RWPE2 (cell line): ENCODE measurements around the gene PTPRN2.

ENCODE experiments used
- ATAC-seq: fragments of 200-7000 bp; cut with Tn5 transposase; 3 replicates; pipeline ENCODE4 v1.9.1; 2021; ENCODE audit warnings: low read depth
- DNase-seq: peaks from one replicate; pipeline ENCODE4 v3.0.0-alpha.2; 2020; ENCODE audit warnings: low spot score
- H3K27ac ChIP-seq: fragments of 450-650 bp; 2 replicates; pipeline ENCODE4 v1.5.1; 2017; ENCODE audit warnings: mild to moderate bottlenecking; ENCODE audit not compliant: poor library complexity, severe bottlenecking
- H3K27me3 ChIP-seq: fragments of 250-450 bp; sonication (Bioruptor Pico); 2 replicates; pipeline ENCODE4 v1.5.1; 2021; ENCODE audit warnings: mild to moderate bottlenecking, moderate library complexity; ENCODE audit not compliant: insufficient read depth, poor library complexity, severe bottlenecking
- H3K36me3 ChIP-seq: fragments of 250-450 bp; sonication (Bioruptor Pico); 2 replicates; pipeline ENCODE4 v1.5.1; 2020; ENCODE audit warnings: low read depth, mild to moderate bottlenecking, moderate library complexity
- H3K4me1 ChIP-seq: fragments of 250-450 bp; sonication (Bioruptor Pico); 2 replicates; pipeline ENCODE4 v1.5.1; 2021; ENCODE audit warnings: mild to moderate bottlenecking, moderate library complexity; ENCODE audit not compliant: insufficient read depth, poor library complexity, severe bottlenecking
- H3K4me3 ChIP-seq: fragments of 250-450 bp; sonication (Bioruptor Pico); 2 replicates; pipeline ENCODE4 v1.5.1; 2021; ENCODE audit warnings: mild to moderate bottlenecking, moderate library complexity; ENCODE audit not compliant: severe bottlenecking
- H3K9me3 ChIP-seq: fragments of 250-450 bp; sonication (Bioruptor Pico); 2 replicates; pipeline ENCODE4 v1.5.1; 2021; ENCODE audit warnings: mild to moderate bottlenecking, moderate library complexity; ENCODE audit not compliant: severe bottlenecking
- TF ChIP-seq, protein P1 (sequence below): fragments of 450-650 bp; IDR thresholded peaks from one replicate; pipeline ENCODE4 v1.5.1; 2017; ENCODE audit warnings: mild to moderate bottlenecking, moderate library complexity; ENCODE audit not compliant: poor library complexity, severe bottlenecking

Gene PTPRN2

DNA sequence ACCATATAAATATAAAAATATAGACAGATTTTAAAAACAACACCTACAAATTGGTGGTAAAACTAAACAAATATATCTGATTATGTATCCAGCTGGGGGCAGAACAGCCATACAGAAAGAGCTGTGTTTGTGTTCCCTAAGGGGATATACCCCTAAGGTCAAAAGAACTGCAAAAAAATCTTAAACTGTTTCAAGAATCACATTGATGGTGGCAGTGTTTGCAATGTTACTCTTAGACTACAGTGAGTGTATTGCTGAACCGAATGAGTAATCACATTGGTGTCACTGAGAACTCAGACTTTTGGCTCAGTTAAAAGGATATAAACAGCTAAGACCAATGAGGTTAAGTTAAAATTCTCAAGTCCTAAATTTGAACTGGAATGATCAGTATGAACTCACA is 27.1 kb upstream of the PTPRN2 start:
- H3K4me1 ChIP-seq: no peaks in the 10 kb centered on the region
- no peak overlapping the region for H3K4me3 ChIP-seq
- no peak for DNase-seq
- ATAC-seq: no peak
- TF ChIP-seq, protein P1, sequence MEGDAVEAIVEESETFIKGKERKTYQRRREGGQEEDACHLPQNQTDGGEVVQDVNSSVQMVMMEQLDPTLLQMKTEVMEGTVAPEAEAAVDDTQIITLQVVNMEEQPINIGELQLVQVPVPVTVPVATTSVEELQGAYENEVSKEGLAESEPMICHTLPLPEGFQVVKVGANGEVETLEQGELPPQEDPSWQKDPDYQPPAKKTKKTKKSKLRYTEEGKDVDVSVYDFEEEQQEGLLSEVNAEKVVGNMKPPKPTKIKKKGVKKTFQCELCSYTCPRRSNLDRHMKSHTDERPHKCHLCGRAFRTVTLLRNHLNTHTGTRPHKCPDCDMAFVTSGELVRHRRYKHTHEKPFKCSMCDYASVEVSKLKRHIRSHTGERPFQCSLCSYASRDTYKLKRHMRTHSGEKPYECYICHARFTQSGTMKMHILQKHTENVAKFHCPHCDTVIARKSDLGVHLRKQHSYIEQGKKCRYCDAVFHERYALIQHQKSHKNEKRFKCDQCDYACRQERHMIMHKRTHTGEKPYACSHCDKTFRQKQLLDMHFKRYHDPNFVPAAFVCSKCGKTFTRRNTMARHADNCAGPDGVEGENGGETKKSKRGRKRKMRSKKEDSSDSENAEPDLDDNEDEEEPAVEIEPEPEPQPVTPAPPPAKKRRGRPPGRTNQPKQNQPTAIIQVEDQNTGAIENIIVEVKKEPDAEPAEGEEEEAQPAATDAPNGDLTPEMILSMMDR: no peak
- no peak overlapping the region for H3K27ac ChIP-seq
- no peaks in the 10 kb centered on the region for H3K27me3 ChIP-seq
- no peaks in the 10 kb centered on the region for H3K9me3 ChIP-seq
- H3K36me3 ChIP-seq: peaks cover 3% of the 10 kb centered on the region; the same call in 1 of the 2 replicates

DNA sequence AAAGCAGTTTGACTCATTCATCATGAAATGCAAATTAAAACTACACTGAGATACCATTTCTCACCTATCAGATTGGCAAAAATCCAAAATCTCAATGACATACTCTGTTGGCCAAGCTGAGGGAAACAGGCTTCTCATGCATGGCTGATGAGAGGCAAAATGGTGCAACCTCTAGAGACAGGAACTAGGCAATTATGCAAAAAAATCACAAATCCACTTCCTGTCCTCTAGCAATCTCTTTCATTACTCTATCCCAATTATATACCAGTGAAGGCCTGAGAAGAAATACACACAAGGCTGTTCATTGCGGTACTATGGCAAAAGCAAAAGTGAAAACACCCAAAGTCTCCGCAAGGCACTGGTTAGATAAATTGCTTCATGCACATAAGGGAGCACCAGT is 25.9 kb upstream of the PTPRN2 start:
- H3K27ac ChIP-seq: no peak overlapping the region
- no peak overlapping the region for H3K4me3 ChIP-seq
- peaks cover 7% of the 10 kb centered on the region; the same call in 1 of the 2 replicates for H3K36me3 ChIP-seq
- TF ChIP-seq, protein P1: no peak
- no peaks in the 10 kb centered on the region for H3K4me1 ChIP-seq
- H3K9me3 ChIP-seq: no peaks in the 10 kb centered on the region
- DNase-seq (no peak), ATAC-seq (no peak)
- H3K27me3 ChIP-seq: no peaks in the 10 kb centered on the region

DNA sequence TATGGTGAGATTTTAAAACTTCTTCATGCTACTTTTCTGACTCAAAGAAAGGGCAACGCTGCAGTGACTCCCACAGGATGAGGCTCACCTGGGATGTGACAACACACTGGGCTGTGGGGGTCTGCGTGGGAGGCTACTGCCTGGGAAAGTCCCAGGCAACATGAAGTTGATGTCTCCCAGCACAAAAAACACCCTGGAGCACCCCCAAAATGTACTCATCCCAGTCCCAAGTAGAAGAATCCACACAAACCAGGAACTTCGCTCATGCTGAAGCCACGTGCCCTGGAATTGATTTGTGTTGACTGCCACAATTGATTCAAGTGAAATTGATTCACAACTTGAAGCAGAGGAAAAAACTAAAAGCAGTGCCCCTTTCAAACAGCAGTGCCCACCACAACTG is 24.9 kb upstream of the PTPRN2 start:
- no peak overlapping the region for H3K4me3 ChIP-seq
- ATAC-seq (no peak), DNase-seq (no peak)
- H3K4me1 ChIP-seq: no peaks in the 10 kb centered on the region
- TF ChIP-seq, protein P1: no peak
- no peaks in the 10 kb centered on the region for H3K27me3 ChIP-seq
- H3K27ac ChIP-seq: no peak overlapping the region
- no peaks in the 10 kb centered on the region for H3K9me3 ChIP-seq
- H3K36me3 ChIP-seq: peaks cover 10% of the 10 kb centered on the region; the same call in 1 of the 2 replicates

DNA sequence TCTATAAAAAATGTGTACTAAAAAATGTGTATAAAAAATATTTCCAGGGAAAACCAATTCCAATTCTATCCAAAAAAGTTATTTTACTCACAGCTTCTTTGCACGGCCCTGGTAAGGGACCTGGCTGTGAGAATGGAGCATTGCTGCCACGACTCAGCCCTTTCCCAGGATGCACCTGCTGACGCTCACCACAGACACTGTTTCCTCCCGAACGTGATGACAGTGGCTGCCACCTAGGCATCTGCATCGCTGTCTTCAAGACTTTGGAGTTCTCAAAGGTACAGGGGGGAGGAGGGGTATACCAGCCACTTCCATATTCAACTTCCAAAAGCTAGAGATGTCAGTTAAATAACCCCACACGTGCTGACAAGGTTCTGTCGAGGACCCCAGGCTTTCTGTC is 23.9 kb upstream of the PTPRN2 start:
- Histone ChIP-seq H3K36me3 (peaks cover 13% of the 10 kb centered on the region; the same call in 1 of the 2 replicates), H3K4me3 (no peak overlapping the region), H3K27me3 (no peaks in the 10 kb centered on the region), H3K4me1 (no peaks in the 10 kb centered on the region), H3K9me3 (no peaks in the 10 kb centered on the region), H3K27ac (no peak overlapping the region)
- TF ChIP-seq, protein P1: no peak
- ATAC-seq (no peak), DNase-seq (no peak)

DNA sequence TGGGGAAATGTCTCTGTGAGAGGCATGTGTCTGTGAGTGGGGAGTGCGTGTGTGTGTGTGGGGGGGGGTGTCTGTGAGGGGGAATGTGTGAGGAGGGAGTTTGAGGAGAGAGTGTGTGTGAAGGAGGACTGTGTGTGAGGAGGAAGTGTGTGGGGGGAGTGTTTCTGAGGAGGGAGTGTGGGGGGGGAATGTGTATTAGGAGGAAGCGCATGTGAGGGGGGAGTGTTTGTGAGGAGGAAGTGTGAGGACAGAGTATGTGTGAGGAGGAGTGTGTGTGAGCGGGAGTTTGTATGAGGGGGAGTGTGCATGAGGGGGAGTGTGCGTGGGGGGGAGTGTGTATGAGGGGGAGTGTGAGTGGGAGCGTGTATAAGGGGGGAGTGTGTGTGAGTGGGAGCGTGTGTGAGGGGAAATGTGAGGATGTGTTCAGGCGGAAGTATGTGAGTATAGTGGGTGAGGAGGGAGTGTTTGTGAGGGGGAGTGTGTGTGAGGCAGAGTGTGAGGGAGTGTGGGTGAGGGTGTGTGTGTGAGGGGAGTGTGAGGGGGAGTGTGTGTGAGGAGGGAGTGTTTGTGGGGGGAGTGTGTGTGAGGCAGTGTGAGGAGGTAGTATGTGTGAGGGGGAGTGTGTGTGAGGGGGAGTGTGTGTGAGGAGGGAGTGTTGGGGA is 21.8 kb upstream of the PTPRN2 start:
- no peak for ATAC-seq
- TF ChIP-seq, protein P1: no peak

More for the DNA sequence above, 21.8 kb upstream of the PTPRN2 start:
- DNase-seq: no peak
- H3K36me3 ChIP-seq: peaks cover 13% of the 10 kb centered on the region; the same call in 1 of the 2 replicates
- H3K27ac ChIP-seq: no peak overlapping the region
- no peaks in the 10 kb centered on the region for H3K9me3 ChIP-seq
- H3K4me1 ChIP-seq: no peaks in the 10 kb centered on the region
- no peak overlapping the region for H3K4me3 ChIP-seq
- no peaks in the 10 kb centered on the region for H3K27me3 ChIP-seq
